HG02763 (cell line): ENCODE measurements around the gene CENATAC.
"Not testable (repeated sequence)": the region's sequence is repeated elsewhere in the genome, so short reads cannot be mapped to it uniquely, and the experiment has no call there.

ENCODE experiments used
- ATAC-seq: cut with Tn5 transposase; IDR thresholded peaks from one replicate; pipeline ENCODE4 v1.9.1; 2021; ENCODE audit warnings: mild to moderate bottlenecking, moderate library complexity; ENCODE audit not compliant: unreplicated experiment

CENATAC gene

GRCh38 chr11:119051440-119052162 lies 53.7 kb downstream of the CENATAC start:
- ATAC-seq = peak; percentile 60

- ATAC-seq = no peak
Observed at GRCh38 chr11:119052163-119052814, 54.4 kb downstream of the CENATAC start.

- ATAC-seq = no peak
Observed at GRCh38 chr11:119054418-119054817, 56.5 kb downstream of the CENATAC start.

GRCh38 chr11:119055901-119056300 lies 58.0 kb downstream of the CENATAC start:
- ATAC-seq = no peak

GRCh38 chr11:119056421-119056999 lies 58.6 kb downstream of the CENATAC start:
- no peak for ATAC-seq

- peak; percentile 91 for ATAC-seq
Observed at GRCh38 chr11:119057000-119057769, 59.2 kb downstream of the CENATAC start, which contains the start of gene HYOU1. Gene HYOU1 (minus strand): TSS chr11:119057205. CDS start chr11:119056160, 1,045 bp downstream.

GRCh38 chr11:119059128-119059527 lies 61.2 kb downstream of the CENATAC start:
- not testable (repeated sequence) for ATAC-seq

- ATAC-seq = no peak
Observed at GRCh38 chr11:119061256-119061655, 63.3 kb downstream of the CENATAC start.

GRCh38 chr11:119062779-119063178 lies 64.8 kb downstream of the CENATAC start:
- ATAC-seq = no peak

- ATAC-seq = no peak
Observed at GRCh38 chr11:119065369-119065768, 67.4 kb downstream of the CENATAC start.
